Stimulated activated CD8-positive, alpha-beta memory T cell treated with anti-CD3 and anti-CD28 coated beads, Interleukin-4, amount 100 ng/mL, for 4 hours (primary cell): ENCODE results near the gene GRM4.
"Not testable (repeated sequence)": the region's sequence is repeated elsewhere in the genome, so short reads cannot be mapped to it uniquely, and the experiment has no call there.

ENCODE experiments used
- DNase-seq, 2 donors: peaks; one replicate each; pipeline ENCODE4 v3.0.0-alpha.2; 2020; ENCODE audit warnings: low read depth in 2 of 2, low spot score in 1 of 2

Gene GRM4

GRCh38 chr6:34047913-34048867, 97.7 kb downstream of the GRM4 start:
- DNase-seq = no peak

GRCh38 chr6:34046617-34047016, 99.3 kb downstream of the GRM4 start:
- DNase-seq = no peak

DNA sequence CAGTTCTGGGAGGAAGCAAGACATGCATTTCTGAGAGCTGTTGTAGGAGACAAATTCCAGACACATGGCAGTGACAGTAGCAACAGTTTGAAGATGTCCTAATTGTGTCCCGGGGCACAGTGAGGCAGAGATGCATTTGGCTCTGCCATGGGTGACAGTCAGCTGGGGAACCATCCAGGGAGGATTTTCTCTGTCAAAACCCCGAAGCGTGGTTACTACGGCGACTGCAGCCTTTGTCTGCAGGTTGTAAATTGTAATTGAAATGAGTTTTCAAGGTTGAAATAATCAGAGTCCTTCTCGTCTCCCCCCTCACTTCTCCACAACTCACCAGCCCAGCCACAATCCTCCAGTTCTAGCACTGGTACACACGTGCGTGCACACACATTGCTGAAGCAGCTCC, 100.1 kb downstream of the GRM4 start:
- no peak for DNase-seq

GRCh38 chr6:34044945-34045595, 100.8 kb downstream of the GRM4 start:
- DNase-seq = no peak

- DNase-seq = no peak
Measured at GRCh38 chr6:34043359-34043758, 102.5 kb downstream of the GRM4 start.

- DNase-seq = not testable (repeated sequence)
Measured at GRCh38 chr6:34041998-34042397, 103.9 kb downstream of the GRM4 start.

GRCh38 chr6:34041385-34041784, 104.5 kb downstream of the GRM4 start:
- no peak for DNase-seq

DNA sequence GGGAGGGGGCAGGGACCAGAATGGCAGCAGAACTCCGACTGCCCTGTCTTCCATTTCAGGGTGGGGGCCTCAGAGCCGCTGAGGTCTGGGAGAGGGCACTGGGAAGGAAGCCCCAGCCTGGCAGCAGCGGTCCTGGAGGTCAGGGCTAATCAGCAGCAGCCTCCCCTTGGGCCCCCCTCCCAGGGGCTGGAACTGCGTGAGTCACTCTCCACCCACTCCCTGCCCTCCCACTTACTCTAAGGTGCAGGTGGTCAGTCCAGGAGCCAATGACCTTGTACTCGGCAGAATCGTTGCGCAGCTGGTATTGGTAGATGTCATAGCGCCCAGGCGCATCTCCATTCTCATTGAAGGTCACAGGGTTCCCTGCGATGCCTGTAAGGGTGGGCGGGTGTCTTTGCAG, 105.9 kb downstream of the GRM4 start:
- DNase-seq = no peak

GRCh38 chr6:34037151-34037550, 108.7 kb downstream of the GRM4 start:
- no peak for DNase-seq

GRCh38 chr6:34036357-34037069, 109.4 kb downstream of the GRM4 start:
- no peak for DNase-seq

GRCh38 chr6:34035704-34036356, 110.1 kb downstream of the GRM4 start:
- DNase-seq = no peak

DNA sequence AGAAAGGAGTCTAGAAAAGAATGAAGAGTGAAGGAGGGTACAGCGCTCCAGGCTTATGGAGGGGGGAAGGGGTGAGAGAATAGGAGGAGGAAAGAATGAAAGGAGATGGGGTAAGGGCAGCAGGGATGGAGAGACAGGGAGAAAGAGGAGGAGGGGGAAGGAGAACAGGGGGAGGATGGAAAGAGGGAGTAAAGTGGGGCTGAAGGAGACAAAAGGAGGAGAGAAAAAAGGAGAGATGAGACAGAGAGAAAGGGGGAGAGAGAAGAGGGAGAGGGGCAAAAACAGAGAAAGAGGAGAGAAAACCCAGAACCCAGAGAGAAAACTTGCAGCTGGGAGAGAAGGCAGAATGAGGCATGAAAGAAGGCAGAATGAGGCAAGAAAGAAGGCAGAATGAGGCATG, 110.7 kb downstream of the GRM4 start:
- DNase-seq = no peak

- no peak for DNase-seq
Measured at GRCh38 chr6:34032856-34033255, 113.0 kb downstream of the GRM4 start.

GRCh38 chr6:34031625-34032383, 114.1 kb downstream of the GRM4 start:
- no peak for DNase-seq

DNA sequence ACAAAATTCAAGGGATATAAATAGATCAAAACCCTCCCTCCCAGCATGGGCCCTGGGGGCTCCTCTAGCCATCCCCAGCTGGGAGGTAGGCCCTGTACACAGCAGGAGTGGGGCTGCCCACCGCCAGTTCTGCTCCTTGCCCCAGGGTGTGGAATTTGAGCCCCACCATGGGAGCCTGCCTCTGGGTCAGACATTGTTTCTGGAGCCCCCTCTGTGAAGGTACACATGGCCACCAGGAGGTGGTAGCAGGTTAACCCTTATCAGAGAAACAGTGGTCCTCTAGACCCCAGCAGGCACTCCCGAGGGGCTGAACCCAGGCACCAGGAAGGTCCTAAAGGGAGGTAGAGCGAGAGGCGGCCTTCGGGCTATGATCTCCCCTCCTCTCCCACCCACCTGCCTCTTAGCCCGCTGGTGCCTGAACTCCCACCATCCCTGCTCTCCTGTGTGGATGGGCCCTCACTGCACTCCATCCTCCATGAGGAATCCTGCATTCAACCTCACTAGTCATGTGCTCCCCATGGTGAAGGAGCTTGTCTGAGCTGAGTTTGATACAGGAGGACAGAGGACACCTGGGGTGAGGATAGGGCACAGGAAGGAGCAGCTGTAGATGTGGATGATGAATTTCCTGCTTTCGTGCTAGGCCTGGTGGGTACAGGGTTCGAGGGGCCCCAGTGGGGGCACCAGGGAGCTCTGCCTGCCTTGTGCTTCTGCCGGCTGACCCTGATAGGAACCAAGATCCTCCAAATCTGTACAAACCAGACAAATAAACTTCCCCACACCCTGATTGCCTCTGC, 114.9 kb downstream of the GRM4 start:
- DNase-seq = no peak

DNA sequence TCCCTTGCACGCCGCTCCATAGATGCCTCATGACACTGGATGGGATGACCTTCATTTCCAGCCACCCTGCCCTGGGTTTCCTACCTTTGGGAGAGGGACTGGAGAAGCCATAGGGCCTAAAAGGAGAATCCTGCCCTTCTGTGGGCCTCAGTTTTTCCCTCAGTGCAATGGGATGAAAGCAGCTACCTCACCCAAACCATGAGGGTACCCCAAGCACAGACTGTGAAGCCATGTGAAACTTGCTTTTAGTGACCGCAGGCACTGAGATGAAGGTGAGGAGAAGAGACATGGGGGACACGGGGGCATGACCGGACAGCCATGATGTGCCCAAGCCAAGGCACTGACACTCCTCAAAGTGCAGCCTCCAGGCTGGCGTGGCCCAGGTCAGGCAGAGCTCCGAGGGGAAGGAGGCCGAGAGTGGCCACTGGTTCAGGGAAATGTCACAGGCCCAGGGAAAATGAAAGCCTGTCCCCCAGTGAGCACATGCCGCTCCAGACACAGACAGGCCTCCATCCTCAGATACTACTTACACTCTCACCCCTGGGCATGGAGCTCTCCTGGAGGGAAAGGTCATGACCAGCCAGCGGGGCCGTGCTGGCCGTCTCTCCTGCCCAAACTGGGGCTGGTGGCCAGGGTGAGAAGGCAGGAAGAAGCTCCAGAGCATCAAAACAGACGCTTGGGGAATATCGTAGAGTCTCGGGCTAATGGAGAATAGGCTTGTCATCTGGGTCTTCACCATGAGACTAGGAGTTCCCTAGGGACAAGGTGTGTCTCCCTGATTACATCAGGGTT, 116.2 kb downstream of the GRM4 start:
- DNase-seq = no peak

- DNase-seq = no peak
Measured at GRCh38 chr6:34028691-34029360, 117.1 kb downstream of the GRM4 start.

DNA sequence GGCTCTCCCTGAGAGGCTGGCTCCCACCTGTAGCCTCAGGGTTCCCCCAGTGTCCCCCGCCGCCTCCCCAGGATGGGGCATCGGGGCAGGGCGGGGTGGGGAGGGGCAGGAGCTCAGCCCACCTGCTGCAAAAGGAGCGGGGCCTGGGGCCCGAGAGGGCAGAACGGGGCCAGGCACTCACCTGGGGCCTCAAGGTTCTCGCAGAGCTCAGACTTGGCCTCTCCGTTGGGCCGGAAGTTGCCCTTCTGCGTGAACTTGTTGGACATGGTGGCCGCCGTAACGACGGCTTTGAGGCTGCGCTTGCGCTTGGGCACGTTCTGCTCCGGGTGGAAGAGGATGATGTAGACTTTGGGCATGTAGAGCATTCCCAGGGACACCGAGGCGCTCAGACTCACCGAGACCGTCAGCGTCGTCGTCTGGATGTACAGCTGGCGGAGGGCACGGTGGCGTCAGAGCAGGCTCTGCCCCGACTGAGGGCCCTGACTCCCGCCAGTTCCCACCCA, 117.9 kb downstream of the GRM4 start:
- DNase-seq = no peak
